ENCODE results near the gene SYNJ1.

DNA sequence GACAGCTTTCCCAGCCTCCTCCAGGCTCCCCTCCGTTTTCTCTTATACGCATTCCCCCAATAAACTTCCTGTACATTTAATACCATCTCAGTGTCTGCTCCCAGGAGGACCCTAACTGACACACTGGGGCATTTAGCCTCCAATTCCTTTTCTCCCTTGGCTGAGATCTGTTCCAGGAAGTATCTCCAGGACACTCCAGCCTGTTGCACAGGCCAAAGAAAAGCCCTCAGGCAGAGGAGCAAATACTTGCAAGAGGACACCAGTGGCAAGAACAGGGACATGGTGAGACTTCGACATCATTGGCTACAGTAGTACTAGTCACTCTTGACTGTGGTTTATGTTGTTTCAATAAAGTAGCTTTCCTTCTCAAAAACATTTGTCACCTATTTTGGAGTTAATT lies 4.7 kb upstream of the SYNJ1 start:
- TF ChIP-seq JUN (IDR thresholded peaks at IDR 0.05; ENCODE audit: borderline replicate concordance, low read depth, low read length) (no peak), JUN (CRISPR knock-in tag; IDR thresholded peaks at IDR 0.05; ENCODE audit: borderline replicate concordance) (no peak), CBX8 (IDR thresholded peaks at IDR 0.05; ENCODE audit: borderline replicate concordance, extremely low read depth, low read depth, low read length, poor library complexity, severe bottlenecking) (no peak), ZNF280A (IDR thresholded peaks at IDR 0.05; ENCODE audit: low read depth, partially characterized antibody) (no peak), CBFB (CRISPR knock-in tag; IDR thresholded peaks at IDR 0.05) (no peak), ZNF431 (CRISPR knock-in tag; IDR thresholded peaks at IDR 0.05) (no peak), MYC (IDR thresholded peaks at IDR 0.05; ENCODE audit: low read depth, low read length) (no peak), MYC (CRISPR knock-in tag; IDR thresholded peaks at IDR 0.05; ENCODE audit: borderline replicate concordance, low read depth) (no peak), BACH1 (tag; IDR thresholded peaks at IDR 0.05) (no peak), NR1H2 (CRISPR knock-in tag; IDR thresholded peaks at IDR 0.05) (no peak), TEAD4 (IDR thresholded peaks at IDR 0.05; ENCODE audit: low read length) (no peak), TEAD4 (CRISPR knock-in tag; IDR thresholded peaks at IDR 0.05; ENCODE audit: borderline replicate concordance) (no peak), CTCF (IDR thresholded peaks at IDR 0.05 in 2 of 3, conservative IDR thresholded peaks at IDR 0.05 in 1 of 3; ENCODE audit: insufficient read depth in 2 of 3, low read depth in 1 of 3, low read length in 3 of 3) (no peak), ZNF785 (CRISPR knock-in tag; IDR thresholded peaks at IDR 0.05) (no peak), ZBTB1 (CRISPR knock-in tag; IDR thresholded peaks at IDR 0.05; ENCODE audit: borderline replicate concordance, low read depth) (no peak), MIER1 (IDR thresholded peaks at IDR 0.05; ENCODE audit: low read depth) (no peak), POLR2A (conservative IDR thresholded peaks at IDR 0.05) (no peak)

Data from K562 (cell line).